Adrenal gland (tissue), 12 donors: Measurements from ENCODE around the gene SDR42E1. TPM values are rescaled to one million over a fixed set of nuclear protein-coding genes. Genes with fewer than 3 reads are reported as not detected.

Source experiments
- DNase-seq, 7 donors: peaks; one replicate each; pipeline ENCODE4 v3.0.0-alpha.2; 2019 to 2020
- H3K27ac ChIP-seq, 5 donors: fragments of 200-600 bp; sonication (generic) in 4 of 5; 1 replicate in 3 of 5; 2 replicates in 2 of 5; pipeline versions ENCODE4 v1.5.1 to v1.8.0; 2016 to 2020; ENCODE audit warnings: mild to moderate bottlenecking in 1 of 5
- H3K27me3 ChIP-seq: fragments of 200-600 bp; 2 replicates; pipeline ENCODE4 v1.8.0; 2021
- H3K36me3 ChIP-seq, 2 donors: fragments of 200-600 bp; replicated peaks in 1 of 2; 1 replicate in 1 of 2; 2 replicates in 1 of 2; pipeline versions ENCODE4 v1.5.1 to v1.8.0; 2018 to 2022
- H3K4me1 ChIP-seq, 2 donors: fragments of 200-600 bp; replicated peaks in 1 of 2; 1 replicate in 1 of 2; 2 replicates in 1 of 2; pipeline versions ENCODE4 v1.5.1 to v1.8.0; 2018 to 2021
- H3K4me3 ChIP-seq, 4 donors: fragments of 200-600 bp; sonication (generic) in 3 of 4; one replicate each; pipeline ENCODE4 v1.5.1; 2016 to 2018
- H3K9me3 ChIP-seq, 3 donors: fragments of 200-600 bp; sonication (generic) in 1 of 3; replicated peaks in 1 of 3; 1 replicate in 2 of 3; 2 replicates in 1 of 3; pipeline versions ENCODE4 v1.5.1 to v1.8.0; 2016 to 2021
- CTCF ChIP-seq, 6 experiments: fragments of 450-650 bp in 4 of 6; fragments of 200-600 bp in 2 of 6; sonication (generic) in 1 of 6; IDR thresholded peaks; 1 replicate in 5 of 6; 2 replicates in 1 of 6; pipeline versions ENCODE4 v1.5.1 to v1.8.0; 2016 to 2021; ENCODE audit warnings: antibody characterized with exemption in 6 of 6, mild to moderate bottlenecking in 2 of 6, moderate library complexity in 1 of 6
- POLR2A ChIP-seq, 2 donors: fragments of 450-650 bp; IDR thresholded peaks; one replicate each; pipeline ENCODE4 v1.6.1; 2017; ENCODE audit warnings: antibody characterized with exemption in 2 of 2, mild to moderate bottlenecking in 2 of 2, moderate library complexity in 1 of 2
- WGBS, 4 donors: extraction: QIAGEN DNeasy Blood & Tissue Kit in 2 of 4; methylation state at CpG; one replicate each; pipeline versions ENCODE4 v1.1.5 to v1.1.7; 2013 to 2017; 5-methylcytosine and 5-hydroxymethylcytosine counted together
- intact Hi-C, 2 donors: fragments of 100-400 bp; cut with DNase I; formaldehyde crosslinking; loops; one replicate each; pipeline versions ENCODE4 v1.14.1 to v1.15.0; 2022 to 2023
- polyA plus RNA-seq, 3 donors: library from polyadenylated mRNA; stranded (reverse); fragments of 200-250 nt in 2 of 3; fragments of 350-450 nt in 1 of 3; fragmentation: Illumina TruSeq in 1 of 3; extraction: RNeasy Lipid Tissue Mini Kit (QIAGEN cat#74804) in 1 of 3; gene quantifications; one replicate each; pipeline ENCODE4 v1.2.3, GENCODE V29; 2013 to 2014
- total RNA-seq, 9 donors: library from RNA; depleted of rRNA in 4 of 9; stranded (reverse); fragments of >200 nt in 4 of 9; fragments of 120-200 nt in 1 of 9; fragmentation: NEBNext Ultra II Directional in 1 of 9; extraction: Animal tissue kit (Norgen Biotek cat#: 25700) in 1 of 9; gene quantifications; one replicate each; pipeline versions ENCODE4 v1.1.0 to v1.2.4, GENCODE V29; 2013 to 2023
- donor health status: healthy with polysubstance abuse.
- donor health status: Bipolar disorder and iron deficiency.
- donor health status: DM: yes; HTN: yes; CAD: no.
- donor health status: DM: no; HTN: no; CAD: no.
- donor health status: DM: no; HTN: no; CAD: no.
- donor health status: DM: yes; HTN: yes; CAD: no.

The SDR42E1 gene
- total and polyA plus RNA-seq, 12 donors, result 0.10 to 0.94 (median 0.28) TPM; not detected in 1

- Histone ChIP-seq H3K4me3 (no peak overlapping the region), H3K27ac (no peak overlapping the region), H3K27me3 (no peaks in the 10 kb centered on the region), H3K36me3 (no peaks in the 10 kb centered on the region), H3K4me1 (no peaks in the 10 kb centered on the region), H3K9me3 (peaks cover 0 to 5% (median 0%) of the 10 kb centered on the region in 3 donors)
- intact Hi-C loops, result no loop called here
- 58 to 81% (median 69%) methylated on average over 2 of the region's 2 CpGs for WGBS, 4 donors
- TF ChIP-seq POLR2A (IDR thresholded peaks at IDR 0.05) (no peak), CTCF (IDR thresholded peaks at IDR 0.05) (no peak)
- DNase-seq, result no peak
These were observed 37.5 kb downstream of the SDR42E1 start for GRCh38 chr16:81973737-81974136.

GRCh38 chr16:81971853-81972252 is 39.4 kb downstream of the SDR42E1 start:
- no peaks in the 10 kb centered on the region for H3K4me1 ChIP-seq
- H3K4me3 ChIP-seq, result no peak overlapping the region
- DNase-seq, result no peak
- intact Hi-C loops, result no loop called here
- 96 to 100% (median 97%) methylated on average over 1 of the region's 1 CpG for WGBS, 4 donors
- TF ChIP-seq POLR2A (IDR thresholded peaks at IDR 0.05) (no peak), CTCF (IDR thresholded peaks at IDR 0.05) (no peak)
- H3K36me3 ChIP-seq, result no peaks in the 10 kb centered on the region
- no peak overlapping the region for H3K27ac ChIP-seq
- no peaks in the 10 kb centered on the region for H3K27me3 ChIP-seq
- H3K9me3 ChIP-seq, result peaks cover 0 to 5% (median 0%) of the 10 kb centered on the region in 3 donors

- Histone ChIP-seq H3K9me3 (no peaks in the 10 kb centered on the region), H3K36me3 (no peaks in the 10 kb centered on the region), H3K27ac (no peak overlapping the region), H3K27me3 (no peaks in the 10 kb centered on the region), H3K4me3 (no peak overlapping the region), H3K4me1 (no peaks in the 10 kb centered on the region)
- no peak for DNase-seq
- WGBS, 4 donors, result 70 to 74% (median 73%) methylated on average over 5 of the region's 5 CpGs
- intact Hi-C loops, result no loop called here
- TF ChIP-seq POLR2A (IDR thresholded peaks at IDR 0.05) (no peak), CTCF (IDR thresholded peaks at IDR 0.05) (no peak)
These were observed 43.9 kb downstream of the SDR42E1 start for GRCh38 chr16:81967358-81967757.

GRCh38 chr16:81964808-81965207 is 46.5 kb downstream of the SDR42E1 start:
- H3K9me3 ChIP-seq, result no peaks in the 10 kb centered on the region
- no peak overlapping the region for H3K27ac ChIP-seq
- no peaks in the 10 kb centered on the region for H3K4me1 ChIP-seq
- no peaks in the 10 kb centered on the region for H3K27me3 ChIP-seq
- no peaks in the 10 kb centered on the region for H3K36me3 ChIP-seq
- no peak overlapping the region for H3K4me3 ChIP-seq
- intact Hi-C loops, result no loop called here
- no peak for DNase-seq
- TF ChIP-seq POLR2A (IDR thresholded peaks at IDR 0.05) (no peak), CTCF (IDR thresholded peaks at IDR 0.05) (no peak)
- WGBS, 4 donors, result 83 to 93% (median 88%) methylated on average over 6 of the region's 6 CpGs
